K562 (cell line): Measurements from ENCODE around the gene DBX1. TPM values are rescaled to one million over a fixed set of nuclear protein-coding genes. Genes with fewer than 3 reads are reported as not detected.

Experiments
- ATAC-seq: fragments of 200-7000 bp; cut with Tn5 transposase; 3 replicates; pipeline ENCODE4 v1.9.1; 2020; ENCODE audit warnings: moderate library complexity
- BruUV-seq: library from RNA; stranded (reverse); fragments of 400-500 nt; replicated peaks from 2 replicates; lab custom pipeline; 2021; lab: Mats Ljungman, UMichigan
- CTCF ChIA-PET: fragments of 300-600 bp; formaldehyde crosslinking; extraction: SDS; loops from one replicate; lab custom pipeline; 2021; ENCODE audit warnings: low intra/inter-chr PET ratio; lab: Yijun Ruan, JAX
- POLR2A ChIA-PET: fragments of 300-600, 350-650 bp; sonication (Branson Sonifier 250); formaldehyde crosslinking; extraction: SDS; loops from one replicate; lab custom pipeline; 2021; ENCODE audit warnings: antibody characterized with exemption, inconsistent platforms; lab: Yijun Ruan, JAX
- DNase-seq, 4 experiments: peaks; one replicate each; pipeline versions ENCODE4 v3.0.0 to v3.0.0-alpha.2; 2011 to 2018; ENCODE audit warnings: low spot score in 3 of 4, mixed read lengths in 3 of 4; ENCODE audit errors: extremely low read depth in 1 of 4
- FAIRE-seq: peaks from 2 replicates; lab custom pipeline; 2011; peaks lifted over from hg19 to GRCh38; lab: Jason Lieb, UNC
- H2AFZ ChIP-seq: 2 replicates; pipeline ENCODE4 v1.6.0; 2011; ENCODE audit warnings: low read depth, low read length, control low read depth, inconsistent platforms
- H3K27ac ChIP-seq: fragments of 200-600 bp; 3 replicates; pipeline ENCODE4 v1.8.0; 2011; ENCODE audit warnings: low read depth, mild to moderate bottlenecking, control low read depth, inconsistent platforms, low read length, moderate library complexity, mixed read lengths; ENCODE audit errors: extremely low read depth
- H3K27me3 ChIP-seq, 2 experiments: fragments of 300-600 bp in 1 of 2; 2 replicates in 1 of 2; 3 replicates in 1 of 2; pipeline versions ENCODE4 v1.6.0 to v1.8.0; 2011; ENCODE audit warnings: inconsistent platforms in 2 of 2, low read length in 2 of 2, mild to moderate bottlenecking in 1 of 2, mixed read lengths in 1 of 2, moderate library complexity in 1 of 2; ENCODE audit not compliant: control insufficient read depth in 2 of 2, insufficient read depth in 2 of 2
- H3K36me3 ChIP-seq: fragments of 300-600 bp; 3 replicates; pipeline ENCODE4 v1.8.0; 2011; ENCODE audit warnings: mild to moderate bottlenecking, low read length, inconsistent platforms; ENCODE audit not compliant: control insufficient read depth, insufficient read depth
- H3K4me1 ChIP-seq, 2 experiments: fragments of 200-600 bp in 1 of 2; replicated peaks in 1 of 2; 2 replicates in 1 of 2; 3 replicates in 1 of 2; pipeline versions ENCODE4 v1.5.1 to v1.8.0; 2011; ENCODE audit warnings: inconsistent platforms in 2 of 2, low read length in 2 of 2, mild to moderate bottlenecking in 1 of 2, mixed read lengths in 1 of 2, moderate library complexity in 1 of 2; ENCODE audit not compliant: control insufficient read depth in 2 of 2, insufficient read depth in 2 of 2
- H3K4me2 ChIP-seq: 2 replicates; pipeline ENCODE4 v1.6.1; 2011; ENCODE audit warnings: low read length, control low read depth, inconsistent platforms, mixed read lengths; ENCODE audit not compliant: insufficient read depth
- H3K4me3 ChIP-seq: fragments of 200-600 bp; sonication (generic), shearing (Covaris generic); 2 replicates; pipeline ENCODE4 v1.5.1; 2016; ENCODE audit warnings: control low read depth, inconsistent platforms
- H3K79me2 ChIP-seq: fragments of 200-600 bp; 3 replicates; pipeline ENCODE4 v1.8.0; 2011; ENCODE audit warnings: low read length, inconsistent platforms; ENCODE audit not compliant: control insufficient read depth, insufficient read depth
- H3K9ac ChIP-seq, 2 experiments: 2 replicates each; pipeline versions ENCODE4 v1.6.0 to v1.6.1; 2011; ENCODE audit warnings: low read depth in 2 of 2, low read length in 2 of 2, control low read depth in 1 of 2, inconsistent platforms in 1 of 2, mild to moderate bottlenecking in 1 of 2, mixed read lengths in 1 of 2; ENCODE audit not compliant: insufficient read depth in 1 of 2
- H3K9me1 ChIP-seq: one replicate; pipeline ENCODE4 v1.6.0; 2011; ENCODE audit warnings: inconsistent platforms, mild to moderate bottlenecking, low read length, moderate library complexity; ENCODE audit not compliant: control insufficient read depth, insufficient read depth
- H3K9me3 ChIP-seq: replicated peaks from 2 replicates; pipeline ENCODE4 v1.5.1; 2011; ENCODE audit warnings: low read depth, low read length, inconsistent platforms; ENCODE audit not compliant: control insufficient read depth, insufficient read depth
- H4K20me1 ChIP-seq: replicated peaks from 2 replicates; pipeline ENCODE4 v1.6.1; 2011; ENCODE audit warnings: low read length, inconsistent platforms, mixed read lengths; ENCODE audit not compliant: control insufficient read depth, insufficient read depth
- BHLHE40 ChIP-seq: IDR thresholded peaks from 2 replicates; pipeline ENCODE4 v1.6.1; 2011; ENCODE audit warnings: low read length, improper control_type of control experiment
- CEBPZ ChIP-seq: fragments of 150-350 bp; IDR thresholded peaks from 2 replicates; pipeline ENCODE4 v1.6.1; 2014; ENCODE audit warnings: low read depth, mild to moderate bottlenecking, low read length, borderline replicate concordance
- KLF16 ChIP-seq: IDR thresholded peaks from 2 replicates; pipeline ENCODE4 v1.6.1; 2016; ENCODE audit warnings: antibody characterized with exemption
- KLF6 ChIP-seq: fragments of 250-450 bp; sonication (Bioruptor Pico); IDR thresholded peaks from 2 replicates; pipeline ENCODE4 v1.4.0; 2020; ENCODE audit warnings: mild to moderate bottlenecking, moderate library complexity, borderline replicate concordance
- MEIS2 ChIP-seq: fragments of 450-650 bp; IDR thresholded peaks from 2 replicates; pipeline ENCODE4 v1.6.1; 2014; ENCODE audit warnings: mild to moderate bottlenecking; ENCODE audit not compliant: partially characterized antibody
- MTA3 ChIP-seq: fragments of 450-650 bp; formaldehyde crosslinking; IDR thresholded peaks from 2 replicates; pipeline ENCODE4 v1.6.1; 2017; ENCODE audit warnings: mild to moderate bottlenecking, borderline replicate concordance
- NCOA1 ChIP-seq: fragments of 450-650 bp; IDR thresholded peaks from 2 replicates; pipeline ENCODE4 v1.6.1; 2016; ENCODE audit warnings: low read depth
- PPARD ChIP-seq: fragments of 250-450 bp; sonication (Bioruptor Pico); IDR thresholded peaks from 2 replicates; pipeline ENCODE4 v1.8.0; 2022; ENCODE audit warnings: inconsistent platforms, mild to moderate bottlenecking, moderate library complexity
- RBM17 ChIP-seq: fragments of 200-400 bp; formaldehyde crosslinking; IDR thresholded peaks from 2 replicates; pipeline ENCODE4 v1.6.1; 2017; ENCODE audit warnings: low read depth, mild to moderate bottlenecking, low read length, borderline replicate concordance
- RNF2 ChIP-seq: sonication (generic); IDR thresholded peaks from 2 replicates; pipeline ENCODE4 v1.6.1; 2016
- SRSF7 ChIP-seq: fragments of 200-400 bp; formaldehyde crosslinking; optimal IDR thresholded peaks from 2 replicates; pipeline ENCODE3; 2017; ENCODE audit warnings: mild to moderate bottlenecking, low read depth, low read length
- XRCC3 ChIP-seq: fragments of 450-650 bp; IDR thresholded peaks from 2 replicates; pipeline ENCODE4 v1.6.1; 2017; ENCODE audit warnings: mild to moderate bottlenecking, moderate library complexity
- ZNF121 ChIP-seq: sonication (generic); formaldehyde crosslinking; conservative IDR thresholded peaks from 2 replicates; pipeline ENCODE4 v1.8.0; 2022; ENCODE audit warnings: missing genetic modification reagents
- ZNF140 ChIP-seq: fragments of 250-450 bp; sonication (Bioruptor Pico); IDR thresholded peaks from 2 replicates; pipeline ENCODE4 v1.8.0; 2021; ENCODE audit warnings: moderate library complexity, mild to moderate bottlenecking, inconsistent platforms
- ZNF507 ChIP-seq: conservative IDR thresholded peaks from 2 replicates; pipeline ENCODE4 v1.6.1; 2017; ENCODE audit warnings: missing genetic modification characterization, missing compliant biosample characterization
- WGBS: fragments of 100-300 bp; shearing (Covaris generic); methylation state at CpG from one replicate; pipeline ENCODE4 v1.1.6; 2016; ENCODE audit warnings: low coverage, mixed read lengths; ENCODE audit not compliant: insufficient coverage; ENCODE audit errors: missing lambda C conversion rate; 5-methylcytosine and 5-hydroxymethylcytosine counted together
- in situ Hi-C: fragments of 300-500 bp; cut with MboI; formaldehyde crosslinking; loops from 4 replicates; pipeline ENCODE4 v1.15.0; 2018; ENCODE audit warnings: inconsistent platforms, mixed read lengths
- intact Hi-C: fragments of 100-400 bp; cut with micrococcal nuclease; formaldehyde crosslinking; loops from 2 replicates; pipeline ENCODE4 v1.14.2; 2022
- polyA plus RNA-seq, 8 experiments: library from polyadenylated mRNA; depleted of rRNA in 4 of 8; stranded (reverse) in 5 of 8; unstranded in 3 of 8; fragments of >200 nt; fragmentation: Nextera tagmentation in 2 of 8; fragmentation: Illumina TruSeq in 1 of 8; extraction: Ambion mirVana in 2 of 8; extraction: Trizol in 1 of 8; gene quantifications; 2 replicates each; pipeline versions ENCODE4 v1.2.1 to v1.2.3, GENCODE V29; 2011 to 2014; ENCODE audit warnings: inconsistent platforms in 1 of 8, missing spikeins in 1 of 8
- total RNA-seq, 7 experiments: library from RNA; depleted of rRNA in 6 of 7; stranded (reverse); fragments of >200 nt in 6 of 7; fragmentation: Illumina TruSeq in 2 of 7; extraction: Trizol in 2 of 7; gene quantifications; 2 replicates each; pipeline versions ENCODE4 v1.2.1 to v1.2.3, GENCODE V29; 2011 to 2021; ENCODE audit warnings: low replicate concordance in 1 of 7
- TF ChIP-seq, protein P1 (sequence below), 2 experiments: IDR thresholded peaks; 2 replicates each; pipeline ENCODE4 v1.6.1; 2012; ENCODE audit warnings: improper control_type of control experiment in 2 of 2, low read depth in 2 of 2, low read length in 2 of 2, borderline replicate concordance in 1 of 2
- TF ChIP-seq, protein P2 (sequence below): IDR thresholded peaks from 2 replicates; pipeline ENCODE4 v1.6.1; 2012; ENCODE audit warnings: low read depth, low read length, improper control_type of control experiment, borderline replicate concordance

DBX1 gene
- total and polyA plus RNA-seq, 9 of the 15 experiments (the other 6 are each of a cell fraction or from before 2014, with no cell fraction given) = not detected

- Histone ChIP-seq H2AFZ (0 out of 2 replicates have a peak overlapping the region, but pooled peaks have one; percentile 1), H3K36me3 (no peaks in the 10 kb centered on the region), H3K9me3 (no peaks in the 10 kb centered on the region), H3K4me3 (no peak overlapping the region), H3K27ac (no peak overlapping the region), H3K27me3 (peaks cover 0 to 6% of the 10 kb centered on the region in 2 experiments; a peak in 1 of 5 replicates), H4K20me1 (no peaks in the 10 kb centered on the region; the same call in 1 of the 2 replicates), H3K4me2 (no peak overlapping the region), H3K79me2 (no peaks in the 10 kb centered on the region), H3K9me1 (no peaks in the 10 kb centered on the region), H3K9ac (no peak overlapping the region), H3K4me1 (peaks cover 17 to 24% of the 10 kb centered on the region in 2 experiments)
- 55% methylated on average over 10 of the region's 10 CpGs for WGBS
- CTCF ChIA-PET = no interaction called here
- no TSS peak for BruUV-seq
- DNase-seq (no peak), FAIRE-seq (no peak), ATAC-seq (no peak)
- in situ Hi-C loops = no loop called here
- intact Hi-C loops = loop anchor here (5.0 kb wide), 2 partner anchors 47 to 77 kb away; no protein-coding TSS in a partner anchor
- POLR2A ChIA-PET = interaction anchor here (0.6 to 1.6 kb wide), 3 partner anchors 9 to 733 kb away, joined by 3 to 8 read pairs (median 6); no protein-coding TSS in a partner anchor
- TF ChIP-seq, protein P1, sequence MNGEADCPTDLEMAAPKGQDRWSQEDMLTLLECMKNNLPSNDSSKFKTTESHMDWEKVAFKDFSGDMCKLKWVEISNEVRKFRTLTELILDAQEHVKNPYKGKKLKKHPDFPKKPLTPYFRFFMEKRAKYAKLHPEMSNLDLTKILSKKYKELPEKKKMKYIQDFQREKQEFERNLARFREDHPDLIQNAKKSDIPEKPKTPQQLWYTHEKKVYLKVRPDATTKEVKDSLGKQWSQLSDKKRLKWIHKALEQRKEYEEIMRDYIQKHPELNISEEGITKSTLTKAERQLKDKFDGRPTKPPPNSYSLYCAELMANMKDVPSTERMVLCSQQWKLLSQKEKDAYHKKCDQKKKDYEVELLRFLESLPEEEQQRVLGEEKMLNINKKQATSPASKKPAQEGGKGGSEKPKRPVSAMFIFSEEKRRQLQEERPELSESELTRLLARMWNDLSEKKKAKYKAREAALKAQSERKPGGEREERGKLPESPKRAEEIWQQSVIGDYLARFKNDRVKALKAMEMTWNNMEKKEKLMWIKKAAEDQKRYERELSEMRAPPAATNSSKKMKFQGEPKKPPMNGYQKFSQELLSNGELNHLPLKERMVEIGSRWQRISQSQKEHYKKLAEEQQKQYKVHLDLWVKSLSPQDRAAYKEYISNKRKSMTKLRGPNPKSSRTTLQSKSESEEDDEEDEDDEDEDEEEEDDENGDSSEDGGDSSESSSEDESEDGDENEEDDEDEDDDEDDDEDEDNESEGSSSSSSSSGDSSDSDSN (IDR thresholded peaks at IDR 0.05; ENCODE audit: borderline replicate concordance in 1 of 2, low read depth in 2 of 2, low read length in 2 of 2) = no peak
- TF ChIP-seq KLF16 = no peak
- no peak for TF ChIP-seq RBM17
- no peak for TF ChIP-seq NCOA1
- TF ChIP-seq ZNF140 (CRISPR knock-in tag) = no peak
- no peak for TF ChIP-seq ZNF121 (CRISPR knock-in tag)
- no peak for TF ChIP-seq PPARD
- TF ChIP-seq MTA3 = no peak
- TF ChIP-seq ZNF507 (tag) = no peak
- no peak for TF ChIP-seq CEBPZ
- no peak for TF ChIP-seq RNF2
- TF ChIP-seq MEIS2 = no peak
- no peak for TF ChIP-seq BHLHE40
- TF ChIP-seq, protein P2, sequence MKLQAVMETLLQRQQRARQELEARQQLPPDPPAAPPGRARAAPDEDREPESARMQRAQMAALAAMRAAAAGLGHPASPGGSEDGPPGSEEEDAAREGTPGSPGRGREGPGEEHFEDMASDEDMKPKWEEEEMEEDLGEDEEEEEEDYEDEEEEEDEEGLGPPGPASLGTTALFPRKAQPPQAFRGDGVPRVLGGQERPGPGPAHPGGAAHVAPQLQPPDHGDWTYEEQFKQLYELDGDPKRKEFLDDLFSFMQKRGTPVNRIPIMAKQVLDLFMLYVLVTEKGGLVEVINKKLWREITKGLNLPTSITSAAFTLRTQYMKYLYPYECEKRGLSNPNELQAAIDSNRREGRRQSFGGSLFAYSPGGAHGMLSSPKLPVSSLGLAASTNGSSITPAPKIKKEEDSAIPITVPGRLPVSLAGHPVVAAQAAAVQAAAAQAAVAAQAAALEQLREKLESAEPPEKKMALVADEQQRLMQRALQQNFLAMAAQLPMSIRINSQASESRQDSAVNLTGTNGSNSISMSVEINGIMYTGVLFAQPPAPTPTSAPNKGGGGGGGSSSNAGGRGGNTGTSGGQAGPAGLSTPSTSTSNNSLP = no peak
- TF ChIP-seq SRSF7 = no peak
- TF ChIP-seq KLF6 (CRISPR knock-in tag) = no peak
- TF ChIP-seq XRCC3 = no peak
These were observed 45.7 kb downstream of the DBX1 start for GRCh38 chr11:20114588-20114987.
